IPS-20b (cell line): Measurements from ENCODE around the gene MEAF6.

Source experiments
- H3K27ac ChIP-seq: one replicate; pipeline ENCODE4 v1.5.1; 2013; ENCODE audit warnings: low read length
- H3K27me3 ChIP-seq: 2 replicates; pipeline ENCODE4 v1.6.1; 2013; ENCODE audit warnings: mild to moderate bottlenecking, low read length, inconsistent platforms; ENCODE audit not compliant: insufficient read depth
- H3K36me3 ChIP-seq: 2 replicates; pipeline ENCODE4 v1.6.1; 2013; ENCODE audit warnings: low read depth, mild to moderate bottlenecking, inconsistent platforms, low read length, moderate library complexity; ENCODE audit not compliant: insufficient read depth
- H3K4me1 ChIP-seq: 2 replicates; pipeline ENCODE4 v1.6.1; 2013; ENCODE audit warnings: mild to moderate bottlenecking, control low read depth, inconsistent platforms, low read length, moderate library complexity; ENCODE audit not compliant: insufficient read depth
- H3K4me3 ChIP-seq: 2 replicates; pipeline ENCODE4 v1.5.1; 2013; ENCODE audit warnings: mild to moderate bottlenecking, low read length, inconsistent platforms
- H3K9ac ChIP-seq: 2 replicates; pipeline ENCODE4 v1.6.1; 2013; ENCODE audit warnings: low read depth, mild to moderate bottlenecking, inconsistent platforms, low read length, moderate library complexity
- H3K9me3 ChIP-seq: 2 replicates; pipeline ENCODE4 v1.6.1; 2013; ENCODE audit warnings: mild to moderate bottlenecking, low read depth, low read length, inconsistent platforms; ENCODE audit not compliant: insufficient read depth

Gene MEAF6

GRCh38 chr1:37481289-37482003 is 33.1 kb downstream of the MEAF6 start:
- Histone ChIP-seq H3K36me3 (peaks cover 67% of the 10 kb centered on the region), H3K9me3 (no peaks in the 10 kb centered on the region), H3K4me3 (no peak overlapping the region), H3K27ac (no peak overlapping the region), H3K27me3 (no peaks in the 10 kb centered on the region), H3K9ac (no peak overlapping the region), H3K4me1 (peaks cover 19% of the 10 kb centered on the region)

- Histone ChIP-seq H3K27ac (no peak overlapping the region), H3K9me3 (no peaks in the 10 kb centered on the region), H3K4me1 (peaks cover 26% of the 10 kb centered on the region), H3K36me3 (peaks cover 72% of the 10 kb centered on the region), H3K4me3 (no peak overlapping the region), H3K9ac (no peak overlapping the region), H3K27me3 (no peaks in the 10 kb centered on the region)
Measured at GRCh38 chr1:37480581-37481288, 33.8 kb downstream of the MEAF6 start.

- Histone ChIP-seq H3K36me3 (peaks cover 73% of the 10 kb centered on the region), H3K4me3 (no peak overlapping the region), H3K9me3 (no peaks in the 10 kb centered on the region), H3K27ac (no peak overlapping the region), H3K4me1 (peaks cover 30% of the 10 kb centered on the region), H3K9ac (no peak overlapping the region), H3K27me3 (0 out of 2 replicates have a peak, but pooled peaks cover under 1% of the 10 kb centered on the region)
Measured at GRCh38 chr1:37480125-37480466, 34.5 kb downstream of the MEAF6 start.

GRCh38 chr1:37479255-37480124 is 35.1 kb downstream of the MEAF6 start:
- H3K4me3 ChIP-seq, result no peak overlapping the region
- no peaks in the 10 kb centered on the region for H3K9me3 ChIP-seq
- 0 out of 2 replicates have a peak, but pooled peaks cover 4% of the 10 kb centered on the region for H3K27me3 ChIP-seq
- no peak overlapping the region for H3K27ac ChIP-seq
- peaks cover 30% of the 10 kb centered on the region for H3K4me1 ChIP-seq
- peak overlapping the region; percentile 8; the same call in 1 of the 2 replicates for H3K9ac ChIP-seq
- peaks cover 73% of the 10 kb centered on the region for H3K36me3 ChIP-seq

GRCh38 chr1:37478890-37479254 is 35.7 kb downstream of the MEAF6 start:
- H3K9ac ChIP-seq, result peak overlapping the region; percentile 8; the same call in 1 of the 2 replicates
- H3K36me3 ChIP-seq, result peaks cover 70% of the 10 kb centered on the region
- no peaks in the 10 kb centered on the region for H3K9me3 ChIP-seq
- no peak overlapping the region for H3K4me3 ChIP-seq
- H3K4me1 ChIP-seq, result peaks cover 30% of the 10 kb centered on the region
- H3K27ac ChIP-seq, result no peak overlapping the region
- H3K27me3 ChIP-seq, result peaks cover 7% of the 10 kb centered on the region

- Histone ChIP-seq H3K27ac (peak overlapping the region; percentile 50), H3K9ac (peak overlapping the region; percentile 71), H3K4me1 (peaks cover 30% of the 10 kb centered on the region), H3K27me3 (peaks cover 11% of the 10 kb centered on the region), H3K9me3 (no peaks in the 10 kb centered on the region), H3K36me3 (peaks cover 66% of the 10 kb centered on the region), H3K4me3 (no peak overlapping the region)
Measured at GRCh38 chr1:37478451-37478881, 36.1 kb downstream of the MEAF6 start.

- H3K4me3 ChIP-seq, result peak overlapping the region; percentile 24; the same call in 1 of the 2 replicates
- H3K27me3 ChIP-seq, result peaks cover 16% of the 10 kb centered on the region
- peaks cover 30% of the 10 kb centered on the region for H3K4me1 ChIP-seq
- no peaks in the 10 kb centered on the region for H3K9me3 ChIP-seq
- H3K36me3 ChIP-seq, result peaks cover 61% of the 10 kb centered on the region
- peak overlapping the region; percentile 71; the same call in 1 of the 2 replicates for H3K9ac ChIP-seq
- H3K27ac ChIP-seq, result peak overlapping the region; percentile 50
Measured at GRCh38 chr1:37477946-37478345, 36.6 kb downstream of the MEAF6 start.

GRCh38 chr1:37477198-37477931 is 37.2 kb downstream of the MEAF6 start:
- H3K27ac ChIP-seq, result peak overlapping the region; percentile 50
- H3K9me3 ChIP-seq, result no peaks in the 10 kb centered on the region
- H3K36me3 ChIP-seq, result peaks cover 55% of the 10 kb centered on the region
- H3K27me3 ChIP-seq, result peaks cover 22% of the 10 kb centered on the region
- peak overlapping the region; percentile 71; the same call in 1 of the 2 replicates for H3K9ac ChIP-seq
- peak overlapping the region; percentile 47; the same call in 1 of the 2 replicates for H3K4me3 ChIP-seq
- peaks cover 30% of the 10 kb centered on the region for H3K4me1 ChIP-seq

- Histone ChIP-seq H3K9ac (peak overlapping the region; percentile 71; the same call in 1 of the 2 replicates), H3K4me1 (peaks cover 33% of the 10 kb centered on the region)
Measured at GRCh38 chr1:37476460-37477197, 37.9 kb downstream of the MEAF6 start.

GRCh38 chr1:37476087-37476452 is 38.5 kb downstream of the MEAF6 start:
- no peak overlapping the region for H3K27ac ChIP-seq
- H3K9ac ChIP-seq, result peak overlapping the region; percentile 71; the same call in 1 of the 2 replicates
- peaks cover 42% of the 10 kb centered on the region for H3K36me3 ChIP-seq
- peaks cover 38% of the 10 kb centered on the region for H3K4me1 ChIP-seq
- H3K27me3 ChIP-seq, result peaks cover 26% of the 10 kb centered on the region
- H3K4me3 ChIP-seq, result peak overlapping the region; percentile 47
- no peaks in the 10 kb centered on the region for H3K9me3 ChIP-seq

More at GRCh38 chr1:37476460-37477197, 37.9 kb downstream of the MEAF6 start:
- Histone ChIP-seq H3K4me3 (peak overlapping the region; percentile 47; the same call in 1 of the 2 replicates), H3K27ac (peak overlapping the region; percentile 6), H3K27me3 (peaks cover 26% of the 10 kb centered on the region), H3K9me3 (no peaks in the 10 kb centered on the region), H3K36me3 (peaks cover 48% of the 10 kb centered on the region)
